ENCODE data around the gene ADGRL2. TPM values are rescaled to one million over a fixed set of nuclear protein-coding genes. Genes with fewer than 3 reads are reported as not detected.
"Not testable (repeated sequence)": the region's sequence is repeated elsewhere in the genome, so short reads cannot be mapped to it uniquely, and the experiment has no call there.

Gene ADGRL2
- total RNA-seq, 1 experiment from 2014 or later: 0.51 TPM

GRCh38 chr1:81869307-81869706 is 68.6 kb downstream of the ADGRL2 start:
- Histone ChIP-seq H3K4me1 (ENCODE audit: insufficient read depth, low read length) (no peaks in the 10 kb centered on the region), H3K9ac (ENCODE audit: low read length) (no peak overlapping the region), H3K27me3 (ENCODE audit: low read length) (peaks cover 48% of the 10 kb centered on the region), H3K36me3 (ENCODE audit: low read depth, low read length) (no peaks in the 10 kb centered on the region), H3K79me2 (ENCODE audit: low read length) (no peaks in the 10 kb centered on the region), H3K9me2 (replicated peaks; ENCODE audit: low read length) (no peaks in the 10 kb centered on the region), H4K20me1 (ENCODE audit: low read length) (no peaks in the 10 kb centered on the region), H3F3A (ENCODE audit: low read length, unreplicated experiment) (no peaks in the 10 kb centered on the region), H3K4me2 (ENCODE audit: low read length) (no peak overlapping the region), H3K9me3 (ENCODE audit: low read length) (no peaks in the 10 kb centered on the region), H3K4me3 (ENCODE audit: low read length) (no peak overlapping the region), H2AFZ (ENCODE audit: low read length) (no peak overlapping the region), H3K27ac (ENCODE audit: low read length) (no peak overlapping the region)
- DNase-seq (no peak), ATAC-seq (no peak)
- TF ChIP-seq EZH2 (IDR thresholded peaks at IDR 0.05; ENCODE audit: low read length, unreplicated experiment) (no peak), CTCF (conservative IDR thresholded peaks at IDR 0.05; ENCODE audit: low read depth, low read length) (no peak), EZH2phosphoT487 (IDR thresholded peaks at IDR 0.05; ENCODE audit: borderline replicate concordance, low read length) (no peak)
- CTCF ChIA-PET: no interaction called here
- POLR2A ChIA-PET (ENCODE audit: unreplicated experiment): no interaction called here
- BruUV-seq (replicated peaks): no TSS peak
- intact Hi-C loops (cut with micrococcal nuclease): no loop called here

- H3K9ac ChIP-seq (ENCODE audit: low read length); H3K79me2 ChIP-seq (ENCODE audit: low read length); H3K36me3 ChIP-seq (ENCODE audit: low read depth, low read length); BruUV-seq (replicated peaks); H3K4me3 ChIP-seq (ENCODE audit: low read length); H4K20me1 ChIP-seq (ENCODE audit: low read length); POLR2A ChIA-PET (ENCODE audit: unreplicated experiment); ATAC-seq; H3F3A ChIP-seq (ENCODE audit: low read length, unreplicated experiment); H3K9me2 ChIP-seq (replicated peaks; ENCODE audit: low read length); H3K9me3 ChIP-seq (ENCODE audit: low read length); CTCF ChIA-PET; intact Hi-C loops (cut with micrococcal nuclease); H3K27ac ChIP-seq (ENCODE audit: low read length); H2AFZ ChIP-seq (ENCODE audit: low read length); H3K4me1 ChIP-seq (ENCODE audit: insufficient read depth, low read length); DNase-seq; H3K4me2 ChIP-seq (ENCODE audit: low read length): not testable (repeated sequence)
- peaks cover 49% of the 10 kb centered on the region for H3K27me3 ChIP-seq (ENCODE audit: low read length)
These were observed 70.4 kb downstream of the ADGRL2 start for GRCh38 chr1:81871091-81871490.

- H3K9ac ChIP-seq (ENCODE audit: low read length): no peak overlapping the region
- H3K4me1 ChIP-seq (ENCODE audit: insufficient read depth, low read length): no peaks in the 10 kb centered on the region
- ChIA-PET CTCF (no interaction called here), POLR2A (ENCODE audit: unreplicated experiment) (no interaction called here)
- no peaks in the 10 kb centered on the region for H3K36me3 ChIP-seq (ENCODE audit: low read depth, low read length)
- H3K9me3 ChIP-seq (ENCODE audit: low read length): no peaks in the 10 kb centered on the region
- no peak overlapping the region for H2AFZ ChIP-seq (ENCODE audit: low read length)
- peaks cover 55% of the 10 kb centered on the region for H3K27me3 ChIP-seq (ENCODE audit: low read length)
- no peaks in the 10 kb centered on the region for H3K9me2 ChIP-seq (replicated peaks; ENCODE audit: low read length)
- no TSS peak for BruUV-seq (replicated peaks)
- no peak overlapping the region for H3K4me3 ChIP-seq (ENCODE audit: low read length)
- H3F3A ChIP-seq (ENCODE audit: low read length, unreplicated experiment): no peaks in the 10 kb centered on the region
- TF ChIP-seq CTCF (conservative IDR thresholded peaks at IDR 0.05; ENCODE audit: low read depth, low read length) (no peak), EZH2 (IDR thresholded peaks at IDR 0.05; ENCODE audit: low read length, unreplicated experiment) (no peak), EZH2phosphoT487 (IDR thresholded peaks at IDR 0.05; ENCODE audit: borderline replicate concordance, low read length) (no peak)
- H4K20me1 ChIP-seq (ENCODE audit: low read length): 0 out of 2 replicates have a peak, but pooled peaks cover 4% of the 10 kb centered on the region
- no peaks in the 10 kb centered on the region for H3K79me2 ChIP-seq (ENCODE audit: low read length)
- DNase-seq: no peak
- no peak overlapping the region for H3K4me2 ChIP-seq (ENCODE audit: low read length)
- H3K27ac ChIP-seq (ENCODE audit: low read length): no peak overlapping the region
- intact Hi-C loops (cut with micrococcal nuclease): no loop called here
- no peak for ATAC-seq
These were observed 73.2 kb downstream of the ADGRL2 start for GRCh38 chr1:81873946-81874345.

Measured in PC-3 (cell line).